Type B pancreatic cell (in vitro differentiated cells): Measurements from ENCODE around the gene PPP2CA. TPM values are rescaled to one million over a fixed set of nuclear protein-coding genes. Genes with fewer than 3 reads are reported as not detected.

ENCODE experiments used
- DNase-seq: peaks from one replicate; pipeline ENCODE4 v3.0.0; 2021; ENCODE audit warnings: mixed read lengths; ENCODE audit not compliant: unreplicated experiment; ENCODE audit errors: extremely low spot score
- H3K27ac Mint-ChIP-seq: 2 replicates; pipeline ENCODE4 v1.8.0; 2021; ENCODE audit warnings: mild to moderate bottlenecking, mixed read lengths
- H3K27me3 Mint-ChIP-seq: 2 replicates; pipeline ENCODE4 v1.8.0; 2021; ENCODE audit warnings: mixed read lengths
- H3K36me3 Mint-ChIP-seq: 2 replicates; pipeline ENCODE4 v1.8.0; 2021; ENCODE audit warnings: mixed read lengths
- H3K4me1 Mint-ChIP-seq: one replicate; pipeline ENCODE4 v1.8.0; 2021; ENCODE audit warnings: mixed read lengths; ENCODE audit not compliant: unreplicated experiment
- H3K4me3 Mint-ChIP-seq: 2 replicates; pipeline ENCODE4 v1.8.0; 2021; ENCODE audit warnings: mild to moderate bottlenecking, mixed read lengths
- H3K9me3 Mint-ChIP-seq: 2 replicates; pipeline ENCODE4 v1.8.0; 2021; ENCODE audit warnings: mixed read lengths
- CTCF ChIP-seq: fragments of 200-600 bp; sonication (generic); conservative IDR thresholded peaks from 2 replicates; pipeline ENCODE4 v1.5.0; 2021; ENCODE audit warnings: antibody characterized with exemption, mild to moderate bottlenecking
- total RNA-seq: library from RNA; stranded (reverse); gene quantifications from 2 replicates; pipeline ENCODE4 v1.2.1, GENCODE V29; 2021; ENCODE audit warnings: low replicate concordance

PPP2CA gene
- total RNA-seq, 1 donor from 2014 or later: 152 TPM

- no peak for DNase-seq
- H3K27ac Mint-ChIP-seq: peak overlapping the region; percentile 94
- H3K4me3 Mint-ChIP-seq: peak overlapping the region; percentile 93
- peaks cover 5% of the 10 kb centered on the region for H3K36me3 Mint-ChIP-seq
- TF ChIP-seq CTCF: no peak
- H3K9me3 Mint-ChIP-seq: no peaks in the 10 kb centered on the region
- no peaks in the 10 kb centered on the region for H3K27me3 Mint-ChIP-seq
- H3K4me1 Mint-ChIP-seq: peaks cover 12% of the 10 kb centered on the region
These were observed 47.8 kb downstream of the PPP2CA start for GRCh38 chr5:134178096-134178419.

- Mint-ChIP-seq H3K27ac (peak overlapping the region; percentile 94), H3K27me3 (no peaks in the 10 kb centered on the region), H3K9me3 (no peaks in the 10 kb centered on the region), H3K4me3 (peak overlapping the region; percentile 93), H3K36me3 (peaks cover 6% of the 10 kb centered on the region), H3K4me1 (peaks cover 12% of the 10 kb centered on the region)
- no peak for DNase-seq
- no peak for TF ChIP-seq CTCF
These were observed 48.3 kb downstream of the PPP2CA start for GRCh38 chr5:134177369-134178095.

- Mint-ChIP-seq H3K9me3 (no peaks in the 10 kb centered on the region), H3K4me3 (peak within 1 kb of the TSS; percentile 93), H3K27ac (peak within 1 kb of the TSS; percentile 94), H3K4me1 (peaks cover 12% of the 10 kb centered on the region), H3K27me3 (no peaks in the 10 kb centered on the region), H3K36me3 (peaks cover 12% of the 10 kb centered on the region)
- no peak for TF ChIP-seq CTCF
- peak; percentile 90 for DNase-seq
These were observed 49.1 kb downstream of the PPP2CA start, which contains the start of gene SKP1 for GRCh38 chr5:134176511-134177368. Gene SKP1, minus strand, starts transcription at chr5:134176950. Its CDS starts 2,928 bp downstream, at chr5:134174022.

- H3K36me3 Mint-ChIP-seq: peaks cover 18% of the 10 kb centered on the region
- H3K27ac Mint-ChIP-seq: peak overlapping the region; percentile 94
- peak overlapping the region; percentile 93 for H3K4me3 Mint-ChIP-seq
- peaks cover 12% of the 10 kb centered on the region for H3K4me1 Mint-ChIP-seq
- no peaks in the 10 kb centered on the region for H3K27me3 Mint-ChIP-seq
- no peak for TF ChIP-seq CTCF
- H3K9me3 Mint-ChIP-seq: no peaks in the 10 kb centered on the region
- no peak for DNase-seq
These were observed 49.9 kb downstream of the PPP2CA start for GRCh38 chr5:134175921-134176510.

GRCh38 chr5:134174841-134175839, 50.7 kb downstream of the PPP2CA start:
- H3K27ac Mint-ChIP-seq: peak overlapping the region; percentile 94
- no peak for TF ChIP-seq CTCF

More at GRCh38 chr5:134174841-134175839, 50.7 kb downstream of the PPP2CA start:
- Mint-ChIP-seq H3K4me1 (peaks cover 12% of the 10 kb centered on the region), H3K27me3 (no peaks in the 10 kb centered on the region), H3K36me3 (peaks cover 26% of the 10 kb centered on the region), H3K9me3 (no peaks in the 10 kb centered on the region), H3K4me3 (peak overlapping the region; percentile 93)
- DNase-seq: no peak
